ENCODE results near the gene PHF10.
A peak's percentile ranks its signal among the peaks of the same experiment; 100 is the strongest.
"Not testable (repeated sequence)": the region's sequence is repeated elsewhere in the genome, so short reads cannot be mapped to it uniquely, and the experiment has no call there.

Gene PHF10

DNA sequence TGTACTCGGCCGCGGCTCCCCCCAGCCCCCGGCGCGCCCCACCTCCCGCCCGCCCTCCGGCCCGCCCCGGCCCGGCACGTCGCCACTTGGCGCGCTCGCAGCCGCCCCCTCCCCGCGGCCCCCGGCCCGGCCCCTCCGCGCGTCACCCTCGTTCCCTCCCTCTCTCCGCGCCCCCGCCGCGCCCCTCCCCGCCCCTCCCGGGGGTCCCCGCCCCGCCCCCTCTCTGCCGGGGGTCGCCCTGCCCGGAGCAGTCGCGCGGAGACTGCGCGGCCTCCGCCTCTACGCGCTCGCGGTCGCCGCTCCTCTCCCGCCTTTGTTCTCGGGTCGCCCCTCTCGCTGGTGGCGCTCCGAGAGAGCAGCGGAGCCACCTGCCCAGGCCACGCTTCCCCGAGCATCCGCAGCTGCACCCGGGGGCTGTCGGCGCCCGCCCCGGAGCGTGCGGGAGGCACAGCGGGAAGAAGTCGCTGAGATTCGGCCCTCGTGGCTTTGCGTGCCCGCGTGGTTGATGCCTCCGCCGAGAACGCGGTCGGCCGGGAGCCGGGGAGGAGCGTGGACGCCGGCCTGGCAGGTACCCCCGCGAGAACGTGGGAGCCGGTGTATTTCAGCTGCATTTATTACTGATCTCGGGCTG lies at the start of gene PHF10:
Gene PHF10, minus strand, starts transcription at position 7 of the 631 bp plus-strand sequence. CDS start 569 bp downstream, outside the sequence.
- DNase-seq (ENCODE audit: low read depth) = peak; percentile 63

DNA sequence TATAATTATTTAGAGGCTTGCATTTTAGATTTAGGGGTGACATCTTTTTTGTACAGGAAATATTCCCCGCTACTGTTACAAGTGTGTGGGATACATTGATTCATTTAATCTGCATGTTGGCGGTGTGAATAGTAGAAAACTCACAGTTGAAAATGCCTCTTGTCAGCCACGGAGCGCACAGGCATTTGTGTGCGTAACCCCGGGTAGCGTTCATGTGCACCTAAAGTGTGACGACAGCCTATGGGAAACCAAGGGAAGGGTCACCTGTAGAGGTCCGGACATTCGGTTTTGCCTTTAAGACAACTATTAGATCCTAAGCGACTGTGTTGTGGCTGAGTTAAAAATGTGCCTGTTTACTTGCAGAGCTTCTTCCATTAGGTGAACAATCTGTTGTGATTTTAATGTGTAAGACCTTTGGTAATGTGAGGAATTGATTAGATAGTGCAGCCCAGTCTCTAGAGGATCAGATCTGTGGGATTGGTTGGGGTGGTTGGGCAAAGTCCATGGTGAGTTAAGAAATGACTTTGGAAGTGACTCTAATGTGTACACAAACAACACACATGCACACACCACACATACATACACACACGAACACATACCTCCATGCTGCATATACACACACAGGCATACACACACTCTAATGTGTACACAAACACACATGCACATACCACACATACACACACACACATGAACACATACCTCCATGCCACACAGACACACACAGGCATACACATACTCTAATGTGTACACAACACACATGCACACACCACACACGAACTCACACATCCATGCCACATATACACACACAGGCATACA lies 42.8 kb upstream of the PHF10 start:
- no peak for DNase-seq (ENCODE audit: low read depth)

DNA sequence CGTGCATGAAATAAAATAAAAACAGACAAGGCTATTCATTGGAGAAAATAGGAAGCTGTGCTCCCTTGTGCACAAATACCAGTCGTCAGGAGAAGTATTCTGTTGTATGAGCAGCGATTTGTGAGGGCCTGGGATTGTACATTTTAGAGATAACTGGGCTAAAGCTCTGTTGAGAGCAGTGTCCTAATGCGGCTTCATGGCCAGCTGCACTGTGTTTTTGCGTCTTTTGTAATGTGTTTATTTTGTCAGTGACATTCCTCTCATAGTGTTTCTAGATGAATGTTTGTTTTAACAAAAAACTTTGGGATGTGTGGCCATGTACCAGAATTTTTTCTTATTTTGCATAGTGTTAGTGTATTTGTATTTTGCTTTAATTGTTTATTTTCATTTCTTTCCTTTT lies 41.9 kb upstream of the PHF10 start:
- DNase-seq (ENCODE audit: low read depth) = no peak

DNA sequence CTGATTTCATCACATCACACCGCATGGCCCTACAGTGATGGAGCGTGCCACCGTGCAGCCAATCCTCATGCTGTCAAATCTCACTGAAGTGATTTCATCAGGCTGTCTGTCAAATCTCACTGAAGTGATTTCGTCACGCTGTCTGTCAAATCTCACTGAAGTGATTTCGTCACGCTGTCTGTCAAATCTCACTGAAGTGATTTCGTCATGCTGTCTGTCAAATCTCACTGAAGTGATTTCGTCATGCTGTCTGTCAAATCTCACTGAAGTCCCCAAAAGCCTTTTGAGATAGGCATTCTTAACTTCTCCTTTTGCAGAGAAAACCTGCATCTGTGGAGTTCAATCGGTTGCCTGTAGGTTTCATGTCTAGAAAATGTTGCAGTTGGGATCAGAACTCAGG lies 41.5 kb upstream of the PHF10 start:
- not testable (repeated sequence) for DNase-seq (ENCODE audit: low read depth)

DNA sequence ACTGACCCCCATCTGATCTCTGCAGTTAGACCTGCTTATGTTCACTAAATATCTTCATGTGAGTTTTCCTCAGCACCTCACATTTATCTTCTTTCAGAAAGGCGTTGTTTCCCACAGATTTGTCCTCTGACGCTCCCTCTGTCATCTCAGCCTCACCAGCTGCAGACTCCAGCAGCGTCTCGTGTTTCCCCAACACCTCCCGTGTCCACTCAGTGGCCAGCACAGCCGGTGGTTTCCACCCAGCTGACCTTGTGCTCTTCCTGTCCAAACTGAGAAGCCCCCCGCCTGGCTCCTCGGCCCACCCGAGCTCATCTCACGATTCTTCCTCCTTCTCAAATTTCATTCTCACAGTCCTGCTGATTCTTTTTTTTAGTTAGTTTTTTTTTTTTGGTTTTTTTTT lies 39.6 kb upstream of the PHF10 start:
- DNase-seq (ENCODE audit: low read depth) = no peak

DNA sequence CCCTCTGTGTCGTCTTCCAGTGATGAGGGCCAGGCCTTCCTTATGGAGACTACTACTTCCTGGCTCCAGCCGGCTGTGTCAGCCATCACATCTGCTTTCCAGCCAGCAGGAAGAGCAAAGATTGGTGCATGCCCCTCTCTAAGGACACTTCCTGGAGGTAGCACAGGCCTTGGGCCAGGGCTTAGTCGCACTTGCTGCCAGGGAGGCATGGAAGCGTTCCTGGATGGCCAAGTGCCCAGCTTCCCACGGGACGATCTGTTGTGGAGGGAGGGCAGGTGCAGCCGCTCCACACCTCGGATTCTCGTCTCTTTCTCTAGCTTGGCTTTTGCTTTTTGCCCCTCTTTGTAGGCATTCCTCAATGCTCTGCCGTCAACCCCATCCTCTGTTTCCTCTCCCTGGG lies 39.0 kb upstream of the PHF10 start:
- DNase-seq (ENCODE audit: low read depth) = no peak

DNA sequence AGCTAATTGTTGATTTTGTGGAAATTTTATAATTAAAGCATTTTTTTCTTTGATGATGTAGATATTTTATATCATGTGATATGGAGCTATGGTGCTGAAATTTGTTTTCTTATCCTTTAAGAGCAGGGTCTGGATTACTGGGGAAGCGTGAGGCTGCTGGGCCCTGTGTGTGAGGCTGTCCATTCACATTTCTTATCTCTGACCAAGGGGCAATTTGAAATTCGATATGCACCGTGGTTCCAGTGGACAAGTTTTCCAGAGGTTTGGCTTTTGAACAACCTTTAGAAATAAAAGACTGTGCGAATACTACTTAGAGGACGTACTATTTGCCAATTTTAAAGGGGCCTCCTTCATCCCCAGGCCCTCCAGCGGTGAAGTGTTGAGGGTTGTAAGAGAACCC lies 30.9 kb upstream of the PHF10 start:
- no peak for DNase-seq (ENCODE audit: low read depth)

DNA sequence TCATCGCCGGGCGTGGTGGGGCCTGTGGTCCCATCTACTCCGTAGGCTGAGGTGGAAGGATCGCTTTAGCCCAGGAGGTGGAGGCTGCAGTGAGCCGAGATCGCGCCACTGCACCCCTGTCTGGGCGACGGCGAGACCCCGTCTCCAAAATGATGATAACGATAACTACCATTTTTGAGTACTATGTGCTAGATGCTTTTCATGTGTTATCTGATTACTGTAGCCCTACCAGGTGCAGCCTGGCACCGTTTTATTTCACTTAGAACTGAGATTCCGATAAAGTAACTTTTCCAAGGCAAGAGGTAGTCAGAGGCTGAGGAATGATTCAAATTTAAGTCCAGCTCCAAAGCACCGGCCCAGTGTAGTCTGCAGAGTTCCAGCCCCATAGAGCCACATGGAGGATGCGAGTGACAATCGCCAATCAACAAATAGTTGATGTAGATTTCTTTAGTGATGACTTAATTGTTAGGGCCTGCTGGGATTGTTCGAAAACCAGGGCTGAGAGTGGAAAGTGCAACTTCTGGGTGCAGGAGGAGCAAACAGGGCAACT lies 27.8 kb upstream of the PHF10 start:
- DNase-seq (ENCODE audit: low read depth) = no peak

DNA sequence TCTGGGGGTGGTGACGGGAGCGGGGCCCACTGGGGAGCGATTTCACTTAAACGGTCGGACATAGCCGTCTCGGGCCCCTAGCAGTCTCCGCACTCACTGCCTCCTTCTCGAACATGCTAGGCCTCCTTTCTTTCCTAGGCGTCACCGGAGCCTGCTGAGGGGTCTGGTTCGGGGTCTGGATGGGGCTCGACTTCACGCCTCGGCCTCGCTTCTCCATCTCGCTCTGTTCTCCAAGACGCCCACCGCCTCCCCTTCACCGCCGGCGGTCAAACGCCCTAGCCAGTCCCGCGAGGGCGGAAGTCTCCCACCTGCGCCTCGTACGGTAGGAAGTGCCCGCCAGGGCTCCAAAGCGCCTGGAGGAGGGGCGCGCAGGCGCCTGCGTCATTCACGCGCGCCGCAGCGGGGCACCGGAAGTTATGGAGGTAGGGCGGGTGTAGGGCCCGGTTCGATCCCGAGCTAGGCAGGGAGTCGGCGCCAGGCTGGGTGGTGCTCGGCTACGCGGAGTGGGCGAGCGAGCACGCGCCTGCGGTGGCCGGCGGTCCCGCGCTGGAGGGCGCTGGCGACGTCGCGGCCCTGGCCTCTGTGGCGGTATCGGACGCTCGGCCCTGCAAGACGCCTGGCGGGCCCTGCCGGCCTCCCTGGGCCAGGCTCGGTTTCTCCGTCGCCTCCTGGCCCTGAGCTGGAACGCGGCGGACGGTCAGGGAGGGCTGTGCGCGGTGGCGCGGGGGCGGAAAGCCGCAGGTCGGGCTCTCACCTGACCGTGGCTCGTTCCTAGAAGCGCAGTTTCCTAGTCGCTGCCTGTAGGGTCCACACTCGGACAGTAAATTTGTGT lies 27.2 kb upstream of the PHF10 start, which contains the start of the genes DYNLT2 and ERMARD:
Gene DYNLT2, minus strand, starts transcription at position 331 of the 832 bp plus-strand sequence. Its CDS starts 114 bp downstream, at position 217.
Gene ERMARD, plus strand, starts transcription at position 381 of the 832 bp plus-strand sequence. Its CDS starts 36 bp downstream, at position 417.
- DNase-seq (ENCODE audit: low read depth) = peak; percentile 91

DNA sequence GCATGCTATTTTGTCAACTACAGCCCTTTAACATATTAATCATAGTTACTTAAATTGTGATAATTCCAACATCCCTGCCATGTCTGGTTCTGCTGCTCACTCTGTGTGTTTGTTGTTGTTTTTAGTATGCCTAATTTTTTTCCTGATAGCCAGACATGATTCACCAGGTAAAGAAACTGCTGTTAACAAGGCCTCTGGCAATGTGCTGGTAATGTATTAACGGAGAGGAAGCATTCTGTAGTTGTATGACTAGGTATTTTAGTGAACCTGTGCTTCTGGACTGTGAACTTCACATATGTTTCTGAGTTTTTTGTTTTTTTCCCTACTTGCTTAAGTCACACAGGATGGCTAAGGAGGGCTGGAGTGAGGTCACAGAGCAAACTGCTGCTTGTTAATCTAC lies 22.3 kb upstream of the PHF10 start:
- no peak for DNase-seq (ENCODE audit: low read depth)

DNA sequence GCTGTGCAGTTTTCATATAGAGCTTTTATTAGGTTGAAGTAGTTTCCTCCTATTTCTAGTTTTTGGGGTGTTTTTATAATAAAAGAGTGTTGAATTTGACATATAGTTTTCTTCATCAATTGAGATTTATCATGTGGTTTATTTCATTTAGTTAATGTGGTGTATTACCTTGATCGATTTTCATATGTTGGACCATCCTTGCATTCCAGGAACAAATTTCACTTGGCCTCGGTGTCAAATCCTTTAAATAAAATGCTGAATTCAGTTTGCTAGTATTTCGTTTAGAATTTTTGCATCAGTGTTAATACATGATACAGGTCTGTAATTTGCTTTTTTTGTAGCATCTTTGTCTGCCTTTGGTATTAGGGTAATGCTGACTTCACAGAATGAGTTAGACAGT lies 21.1 kb upstream of the PHF10 start:
- DNase-seq (ENCODE audit: low read depth) = no peak

DNA sequence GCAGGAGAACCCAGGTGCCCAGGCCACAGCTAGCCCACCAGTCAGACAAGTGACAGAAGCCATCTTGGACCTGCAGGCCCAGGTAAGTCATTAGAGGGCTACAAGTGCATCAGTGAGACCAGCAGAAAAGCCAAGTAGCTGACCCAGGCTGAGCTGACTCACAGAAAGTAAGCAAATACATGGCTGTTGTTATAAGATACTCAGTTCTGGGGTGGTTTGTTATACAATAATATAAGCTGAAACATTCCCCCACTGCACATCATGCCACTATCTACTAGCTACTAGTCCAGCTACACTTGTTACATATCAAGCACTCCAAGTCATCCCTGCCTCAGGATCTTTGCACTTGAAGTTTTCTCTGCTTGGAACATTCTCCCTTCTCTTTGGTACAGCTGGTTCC lies 17.0 kb upstream of the PHF10 start:
- DNase-seq (ENCODE audit: low read depth) = no peak

DNA sequence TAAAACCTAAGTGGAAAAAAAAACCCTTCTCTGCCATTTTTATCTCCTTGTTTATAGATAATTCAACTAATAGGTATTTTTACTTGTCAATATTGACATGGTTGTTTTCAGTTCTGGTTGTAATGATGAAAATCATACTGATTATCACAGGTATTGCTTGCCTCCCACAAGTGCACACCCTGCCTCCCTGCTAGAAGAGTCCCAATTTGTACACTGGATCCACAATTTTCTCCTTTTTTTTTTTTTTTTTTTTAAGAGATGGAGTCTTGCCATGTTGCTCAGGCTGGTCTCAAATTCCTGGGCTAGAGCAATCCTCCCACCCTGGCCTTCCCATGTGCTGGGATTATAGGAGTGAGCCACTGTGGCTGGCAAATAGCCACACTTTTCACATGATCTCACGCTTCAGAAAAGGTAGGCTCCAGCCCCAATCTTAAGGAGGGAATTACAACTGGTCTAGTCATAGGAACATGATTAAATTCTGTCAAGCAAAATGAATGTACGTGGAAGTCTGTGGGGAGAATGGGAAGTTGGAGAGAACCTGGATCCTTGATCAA lies 14.8 kb upstream of the PHF10 start:
- no peak for DNase-seq (ENCODE audit: low read depth)

DNA sequence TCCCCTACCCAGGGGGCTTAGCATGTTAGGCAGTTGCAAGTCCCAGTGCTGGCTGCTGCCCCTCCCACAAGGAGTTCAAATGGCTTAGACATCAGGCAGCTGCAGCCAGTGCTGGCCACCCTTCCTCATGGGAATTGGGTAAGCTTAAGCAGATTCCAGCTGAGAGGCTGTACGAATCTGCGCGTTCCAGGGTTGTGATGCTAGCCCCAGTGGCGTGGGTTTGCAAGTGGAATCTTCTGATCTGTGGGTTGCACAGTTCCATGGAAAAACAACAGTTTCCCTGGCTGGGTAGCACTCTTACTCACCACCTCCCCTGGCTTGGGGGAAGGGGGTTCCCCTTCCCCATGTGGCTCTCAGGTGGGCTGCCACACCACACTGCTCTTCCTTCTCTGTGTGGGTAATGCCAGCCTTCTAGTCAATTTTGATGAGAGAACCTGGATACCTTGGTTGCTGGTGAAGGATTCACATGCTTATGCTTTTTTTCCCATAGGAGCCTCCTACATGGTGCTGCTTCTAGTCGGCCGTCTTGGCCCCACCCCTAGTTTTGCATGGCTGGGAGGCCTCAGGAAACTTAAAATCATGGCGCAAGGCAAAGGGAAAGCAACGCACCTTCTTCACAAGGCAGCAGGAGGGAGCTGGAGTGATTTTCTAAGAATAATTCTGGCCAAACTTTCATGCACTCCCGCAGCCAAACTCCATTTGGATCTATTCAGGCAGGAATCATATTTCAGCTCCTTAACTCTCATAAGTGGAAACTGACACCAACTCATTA lies 14.1 kb upstream of the PHF10 start:
- no peak for DNase-seq (ENCODE audit: low read depth)

DNA sequence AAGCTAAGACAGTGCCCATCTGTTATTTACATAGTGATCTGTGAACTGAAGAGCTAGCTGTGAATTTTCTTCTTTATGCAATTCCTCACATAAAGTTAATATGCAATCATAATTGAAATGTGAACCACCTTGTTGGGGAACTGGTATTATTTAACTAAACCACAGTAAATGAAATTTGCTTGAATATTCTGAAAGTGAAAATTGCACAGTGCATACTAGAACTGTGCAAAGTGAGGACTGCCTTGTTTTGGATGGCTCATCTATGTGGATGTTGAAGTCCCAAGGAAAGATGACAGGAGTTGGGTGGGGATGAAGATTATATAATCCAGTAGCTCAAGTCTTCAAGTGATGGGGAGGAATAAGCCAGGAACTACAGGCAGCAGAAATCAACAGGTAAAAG lies 5.7 kb upstream of the PHF10 start:
- no peak for DNase-seq (ENCODE audit: low read depth)

DNA sequence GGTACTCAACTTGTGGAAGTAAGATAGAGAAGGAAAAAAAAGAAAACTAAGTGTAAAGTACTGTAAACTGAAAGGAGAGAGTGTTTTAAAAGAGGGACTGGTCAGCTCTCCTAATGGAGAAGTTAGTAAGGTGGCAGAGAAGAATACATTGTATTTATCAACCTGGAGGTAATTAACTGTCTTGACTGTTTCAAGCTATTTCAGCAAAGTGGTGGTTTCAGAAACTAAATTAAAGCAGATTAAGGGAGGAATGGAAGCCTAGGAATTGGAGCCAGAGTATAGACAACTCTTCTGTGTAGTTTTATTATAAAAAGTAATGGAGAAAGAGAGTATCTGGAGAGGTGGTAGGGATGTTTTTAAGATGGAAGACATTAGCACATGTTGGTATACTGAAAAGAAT lies 2.7 kb upstream of the PHF10 start:
- no peak for DNase-seq (ENCODE audit: low read depth)

DNA sequence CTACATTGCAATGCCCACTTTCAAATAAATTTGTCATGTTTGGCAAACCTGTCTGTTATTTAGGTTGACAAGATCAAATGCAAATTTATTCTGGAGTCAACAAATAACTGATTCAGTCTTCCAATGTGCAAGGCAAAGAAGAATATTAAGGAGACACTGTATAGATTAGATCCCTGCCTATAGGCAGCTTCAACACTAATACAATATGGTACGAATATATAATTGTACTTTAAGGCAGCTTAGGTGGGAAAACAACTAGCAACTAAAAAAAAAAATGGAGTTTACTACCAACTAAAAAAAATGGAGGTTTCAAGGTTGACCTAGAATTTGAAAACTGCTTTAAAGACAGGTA lies 1.7 kb upstream of the PHF10 start:
- no peak for DNase-seq (ENCODE audit: low read depth)

DNA sequence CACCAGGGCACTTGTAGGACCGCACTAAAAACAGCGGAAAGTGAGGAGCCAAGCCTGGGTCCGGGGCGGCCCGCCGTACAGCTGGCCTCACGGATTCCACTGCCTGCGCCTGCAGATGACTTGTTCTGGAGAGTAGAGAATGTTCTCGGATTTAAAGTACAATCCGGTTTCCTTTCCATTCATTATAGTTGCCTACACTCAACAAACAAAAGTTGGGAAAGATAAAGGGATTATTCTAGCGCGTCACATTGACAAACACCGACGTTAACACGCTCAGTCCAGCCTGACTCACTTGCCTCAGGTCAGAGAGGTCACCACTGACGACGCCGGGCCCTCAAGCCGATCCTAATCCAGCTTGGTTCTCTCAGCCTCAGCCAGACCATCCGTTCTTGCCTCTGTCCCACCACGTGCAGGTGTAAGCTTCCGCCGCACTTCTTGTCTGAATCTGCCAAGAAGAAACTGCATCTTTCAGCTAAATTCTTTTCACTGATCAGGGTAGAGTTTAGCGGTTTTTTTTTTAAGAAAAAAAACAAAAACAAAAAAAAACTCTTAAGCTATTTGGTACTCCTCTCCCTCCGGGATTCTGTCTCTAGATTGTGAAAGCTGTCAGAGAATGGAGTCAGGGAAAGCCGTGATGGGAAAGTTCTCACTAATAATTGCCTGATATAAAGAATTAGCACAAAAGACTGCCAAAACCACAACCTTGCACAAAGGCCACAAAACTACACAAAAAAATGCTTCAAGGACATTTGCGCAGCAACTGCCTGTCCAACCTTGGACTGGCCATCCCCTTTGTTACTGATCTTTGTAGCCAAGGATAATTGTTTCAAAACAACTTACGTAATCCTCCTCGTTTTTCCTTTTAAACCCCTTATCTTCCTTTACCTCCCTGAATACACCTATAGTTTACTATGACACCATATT lies 1.1 kb upstream of the PHF10 start:
- no peak for DNase-seq (ENCODE audit: low read depth)

DNA sequence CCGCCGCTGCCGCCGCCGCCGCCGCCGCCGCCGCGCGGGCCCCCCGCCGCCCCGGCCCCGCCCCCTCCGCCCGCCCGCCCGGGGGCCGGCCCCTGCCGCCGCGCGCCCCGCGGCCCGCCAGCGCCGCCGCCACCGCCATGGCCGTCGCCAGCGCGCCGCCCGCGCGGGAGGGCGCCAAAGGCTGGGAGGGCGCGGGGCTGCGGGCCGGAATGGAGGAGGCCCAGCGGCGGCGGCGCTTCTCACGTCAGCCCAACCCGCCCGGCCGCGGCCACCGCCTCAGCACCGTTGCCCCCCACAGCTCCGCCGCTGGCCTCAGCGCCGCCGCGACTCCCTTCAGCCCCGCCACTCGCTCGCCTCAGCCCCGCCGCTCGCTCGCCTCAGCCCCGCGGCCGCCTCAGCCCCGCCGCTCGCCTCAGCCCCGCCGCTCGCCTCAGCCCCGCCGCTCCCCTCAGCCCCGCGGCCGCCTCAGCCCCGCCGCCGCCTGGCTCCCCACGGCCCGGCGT lies 258 bp downstream of the PHF10 start:
- DNase-seq (ENCODE audit: low read depth) = peak; percentile 37

Data from activated T-helper 9 cell treated with anti-CD3 and anti-CD28 coated beads, Interleukin-2, amount 50 U/mL, for 16 hours (primary cell).